CD4-positive, alpha-beta memory T cell (primary cell): ENCODE results near the gene GRAP. TPM values are rescaled to one million over a fixed set of nuclear protein-coding genes. Genes with fewer than 3 reads are reported as not detected.

Experiments
- CTCF ChIA-PET: fragments of 350-600 bp; sonication (Branson Sonifier 250); formaldehyde crosslinking; loops from one replicate; lab custom pipeline; 2021; ENCODE audit warnings: inconsistent platforms; ENCODE audit not compliant: partially characterized antibody; lab: Charles Lee
- POLR2A ChIA-PET: fragments of 350-600 bp; sonication (Branson Sonifier 250); formaldehyde crosslinking; loops from one replicate; lab custom pipeline; 2021; ENCODE audit not compliant: partially characterized antibody; lab: Charles Lee
- DNase-seq, 5 donors: peaks; one replicate each; pipeline versions ENCODE4 v3.0.0 to v3.0.0-alpha.2; 2020 to 2022; ENCODE audit warnings: mixed read lengths in 1 of 5
- H3K27ac ChIP-seq: one replicate; pipeline ENCODE4 v1.7.0; 2013; ENCODE audit warnings: low read depth, low read length
- H3K27me3 ChIP-seq: 2 replicates; pipeline ENCODE4 v1.7.0; 2013; ENCODE audit warnings: mild to moderate bottlenecking, low read length, moderate library complexity; ENCODE audit not compliant: insufficient read depth
- H3K36me3 ChIP-seq: 2 replicates; pipeline ENCODE4 v1.7.0; 2013; ENCODE audit warnings: mild to moderate bottlenecking, low read length, moderate library complexity; ENCODE audit not compliant: insufficient read depth
- H3K4me1 ChIP-seq: 2 replicates; pipeline ENCODE4 v1.7.0; 2013; ENCODE audit warnings: mild to moderate bottlenecking, low read length, moderate library complexity; ENCODE audit not compliant: insufficient read depth
- H3K4me3 ChIP-seq, 2 donors: one replicate each; pipeline ENCODE4 v1.7.0; 2013; ENCODE audit warnings: low read length in 2 of 2, mild to moderate bottlenecking in 1 of 2
- H3K9me3 ChIP-seq, 2 donors: one replicate each; pipeline ENCODE4 v1.7.0; 2013; ENCODE audit warnings: low read length in 2 of 2, control low read depth in 1 of 2; ENCODE audit not compliant: control insufficient read depth in 1 of 2
- H3K27ac Mint-ChIP-seq, 7 donors: one replicate each; pipeline ENCODE4 v1.8.0; 2020 to 2021; ENCODE audit warnings: mixed read lengths in 7 of 7, mild to moderate bottlenecking in 6 of 7, inconsistent platforms in 3 of 7, moderate library complexity in 3 of 7
- H3K27me3 Mint-ChIP-seq, 2 donors: one replicate each; pipeline ENCODE4 v1.8.0; 2020 to 2021; ENCODE audit warnings: mixed read lengths in 2 of 2
- H3K36me3 Mint-ChIP-seq, 2 donors: one replicate each; pipeline ENCODE4 v1.8.0; 2020 to 2021; ENCODE audit warnings: mixed read lengths in 2 of 2, inconsistent platforms in 1 of 2, mild to moderate bottlenecking in 1 of 2
- H3K4me1 Mint-ChIP-seq, 4 donors: one replicate each; pipeline ENCODE4 v1.8.0; 2020 to 2021; ENCODE audit warnings: mixed read lengths in 4 of 4, mild to moderate bottlenecking in 1 of 4
- H3K4me3 Mint-ChIP-seq, 8 donors: one replicate each; pipeline ENCODE4 v1.8.0; 2020 to 2021; ENCODE audit warnings: mixed read lengths in 8 of 8, mild to moderate bottlenecking in 7 of 8, moderate library complexity in 6 of 8, inconsistent platforms in 3 of 8
- H3K9me3 Mint-ChIP-seq, 8 donors: one replicate each; pipeline ENCODE4 v1.8.0; 2020 to 2021; ENCODE audit warnings: mixed read lengths in 8 of 8, mild to moderate bottlenecking in 5 of 8, inconsistent platforms in 3 of 8, moderate library complexity in 1 of 8
- intact Hi-C: fragments of 100-400 bp; cut with micrococcal nuclease; formaldehyde crosslinking; loops from one replicate; pipeline ENCODE4 v1.15.1; 2023
- polyA plus RNA-seq, 2 donors: library from polyadenylated mRNA; unstranded; fragments of 300-500 nt; fragmentation: Illumina TruSeq; gene quantifications; one replicate each; pipeline ENCODE4 v1.2.3, GENCODE V29; 2021
- total RNA-seq, 2 experiments: library from RNA; stranded (reverse); gene quantifications; one replicate each; pipeline ENCODE4 v1.2.3, GENCODE V29; 2021

Gene GRAP
- total and polyA plus RNA-seq, 4 experiments from 2014 or later = 61.6 to 75.8 (median 66.6) TPM

DNA sequence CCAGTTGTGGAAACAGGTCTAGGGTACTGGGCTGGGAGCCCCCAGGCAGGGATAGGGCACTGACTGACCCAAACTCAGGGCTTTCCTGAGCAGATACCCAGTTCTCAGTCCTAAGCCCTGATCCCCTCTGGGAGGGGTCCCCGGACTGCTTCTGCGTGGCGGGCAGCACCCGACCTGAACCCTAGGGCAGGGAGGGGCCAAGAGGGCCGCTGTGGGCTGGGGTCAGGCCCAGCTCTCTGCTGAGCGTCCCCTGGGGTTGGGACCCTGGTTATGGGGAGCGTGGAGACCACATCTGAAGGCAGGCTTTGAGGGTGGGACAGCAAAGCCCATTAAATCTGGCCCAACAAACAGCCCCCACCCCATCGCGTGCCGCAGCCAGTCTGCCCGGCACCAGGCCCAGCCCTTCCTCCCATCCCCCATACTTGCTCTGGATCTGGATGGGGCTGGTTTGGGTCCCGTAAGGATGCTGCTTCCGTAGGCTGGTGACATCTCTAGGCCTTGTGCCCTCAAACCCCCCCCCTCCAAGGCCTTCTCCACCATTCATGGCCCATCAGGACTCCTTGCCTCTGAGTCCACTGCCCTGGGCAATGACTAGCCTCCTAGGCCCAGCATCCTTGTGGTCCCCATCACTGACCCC, 41.5 kb downstream of the GRAP start:
- H3K4me1 ChIP-seq = peaks cover 35% of the 10 kb centered on the region
- Mint-ChIP-seq H3K27ac (peak overlapping the region; percentile 87 to 97 (median 91)), H3K36me3 (peaks cover 3 to 7% of the 10 kb centered on the region in 2 donors), H3K4me3 (peak overlapping the region; percentile 52 to 79 (median 74)), H3K27me3 (no peaks in the 10 kb centered on the region), H3K4me1 (peaks cover 15 to 40% (median 26%) of the 10 kb centered on the region in 4 donors), H3K9me3 (no peaks in the 10 kb centered on the region)
- H3K36me3 ChIP-seq = no peaks in the 10 kb centered on the region
- POLR2A ChIA-PET = interaction anchor here (0.6 to 1.9 kb wide), 12 partner anchors 9 to 82 kb away, joined by 3 to 12 read pairs (median 8); no protein-coding TSS in a partner anchor
- DNase-seq = peak in 1 of 5 donors; percentile 43
- CTCF ChIA-PET = interaction anchor here (5.4 kb wide), 1 partner anchor 44 kb away, joined by 35 read pairs; no protein-coding TSS in a partner anchor
- H3K27ac ChIP-seq = peak overlapping the region; percentile 77
- no peaks in the 10 kb centered on the region for H3K9me3 ChIP-seq
- no peaks in the 10 kb centered on the region for H3K27me3 ChIP-seq
- H3K4me3 ChIP-seq = peak overlapping the region in 1 of 2 donors; percentile 36
- intact Hi-C loops = loop anchor here (2.0 to 10.0 kb wide), 2 partner anchors 50 to 380 kb away; no protein-coding TSS in a partner anchor

- DNase-seq = peak; percentile 72 to 92 (median 81)
- Histone ChIP-seq H3K36me3 (no peaks in the 10 kb centered on the region), H3K27me3 (no peaks in the 10 kb centered on the region), H3K4me1 (peaks cover 35% of the 10 kb centered on the region), H3K4me3 (peak within 1 kb of the TSS; percentile 42 to 57), H3K9me3 (no peaks in the 10 kb centered on the region), H3K27ac (peak within 1 kb of the TSS; percentile 77)
- Mint-ChIP-seq H3K9me3 (no peaks in the 10 kb centered on the region), H3K4me3 (peak within 1 kb of the TSS; percentile 92 to 96 (median 94)), H3K36me3 (peaks cover 3 to 7% of the 10 kb centered on the region in 2 donors), H3K27me3 (no peaks in the 10 kb centered on the region), H3K4me1 (peaks cover 15 to 40% (median 27%) of the 10 kb centered on the region in 4 donors), H3K27ac (peak within 1 kb of the TSS; percentile 87 to 98 (median 96))
- ChIA-PET POLR2A (interaction anchor here (0.5 to 1.9 kb wide), 14 partner anchors 8 to 147 kb away, joined by 3 to 12 read pairs (median 7); partner anchors contain the start of gene PRPSAP2), CTCF (interaction anchor here (5.4 kb wide), 1 partner anchor 44 kb away, joined by 35 read pairs; no protein-coding TSS in a partner anchor)
- intact Hi-C loops = loop anchor here (1.0 to 10.0 kb wide), 3 partner anchors 50 to 380 kb away; partner anchors contain the start of gene PRPSAP2
Measured at GRCh38 chr17:19004421-19005136, 42.2 kb downstream of the GRAP start, which contains the start of gene FAM83G. Gene FAM83G (minus strand): TSS chr17:19004764. CDS start chr17:19004041, 723 bp downstream.

DNA sequence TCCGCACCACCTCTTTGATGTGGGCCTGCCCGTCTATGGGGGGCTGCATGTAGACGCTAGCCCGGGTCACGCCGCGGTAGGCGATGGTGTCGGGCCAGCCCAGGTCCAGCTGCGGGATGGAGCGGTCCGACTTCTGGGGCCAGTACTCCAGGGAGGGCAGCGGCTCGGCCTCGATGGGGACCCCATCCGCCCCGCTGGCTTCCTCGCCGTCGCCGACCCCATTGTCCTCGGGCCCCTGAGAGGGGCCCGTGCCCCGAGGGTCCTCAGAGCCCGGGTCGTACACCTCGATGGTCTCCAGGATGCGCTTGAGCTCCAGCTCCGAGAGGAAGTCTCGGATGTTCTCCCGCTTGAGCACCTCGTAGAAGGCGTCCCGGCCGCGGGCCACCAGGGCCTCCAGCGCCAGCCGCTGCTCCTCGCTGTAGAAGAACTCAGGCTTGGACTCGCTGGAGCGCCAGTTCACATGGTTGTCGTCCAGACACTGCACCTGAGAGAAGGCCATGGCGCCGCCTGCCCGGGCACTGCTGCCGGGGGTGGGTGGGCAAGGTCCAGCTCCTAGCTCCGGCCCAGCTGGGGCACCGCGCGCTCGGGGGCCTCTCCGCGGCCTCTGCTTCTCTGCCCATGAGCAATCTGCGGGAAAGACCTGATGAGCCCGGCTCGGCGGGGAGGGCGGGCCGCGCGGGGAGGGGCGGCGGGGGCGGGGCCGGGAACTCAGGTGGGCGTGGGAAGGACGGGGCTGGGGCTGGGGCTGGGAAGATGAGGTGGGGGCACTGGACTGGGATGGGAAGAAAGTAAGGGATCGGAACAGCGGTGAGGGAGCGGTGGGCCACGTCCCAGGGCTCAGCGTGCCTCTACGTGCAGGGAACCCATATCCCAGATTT, 43.0 kb downstream of the GRAP start:
- Mint-ChIP-seq H3K9me3 (no peaks in the 10 kb centered on the region), H3K27ac (peak overlapping the region; percentile 87 to 98 (median 96)), H3K4me3 (peak overlapping the region; percentile 92 to 96 (median 94)), H3K4me1 (peaks cover 15 to 40% (median 27%) of the 10 kb centered on the region in 4 donors), H3K27me3 (no peaks in the 10 kb centered on the region), H3K36me3 (peaks cover 3 to 7% of the 10 kb centered on the region in 2 donors)
- peak overlapping the region; percentile 77 for H3K27ac ChIP-seq
- ChIA-PET CTCF (interaction anchor here (5.4 kb wide), 1 partner anchor 43 kb away, joined by 35 read pairs; no protein-coding TSS in a partner anchor), POLR2A (interaction anchor here (0.9 to 1.9 kb wide), 15 partner anchors 8 to 146 kb away, joined by 3 to 12 read pairs (median 7); partner anchors contain the start of gene PRPSAP2)
- no peaks in the 10 kb centered on the region for H3K9me3 ChIP-seq
- H3K4me1 ChIP-seq = peaks cover 35% of the 10 kb centered on the region
- no peaks in the 10 kb centered on the region for H3K36me3 ChIP-seq
- H3K27me3 ChIP-seq = no peaks in the 10 kb centered on the region
- intact Hi-C loops = loop anchor here (1.0 to 10.0 kb wide), 3 partner anchors 49 to 379 kb away; partner anchors contain the start of gene PRPSAP2
- peak overlapping the region; percentile 42 to 57 for H3K4me3 ChIP-seq
- peak in 4 of 5 donors; percentile 21 to 50 (median 27) for DNase-seq

- peak overlapping the region; percentile 74 to 96 (median 80) for H3K4me3 Mint-ChIP-seq
- peak overlapping the region; percentile 41 to 89 (median 74) for H3K27ac Mint-ChIP-seq
- peak overlapping the region in 1 of 2 donors; percentile 57 for H3K4me3 ChIP-seq
- no peaks in the 10 kb centered on the region for H3K27me3 Mint-ChIP-seq
- ChIA-PET CTCF (interaction anchor here (5.4 kb wide), 1 partner anchor 42 kb away, joined by 35 read pairs; no protein-coding TSS in a partner anchor), POLR2A (interaction anchor here (1.1 to 1.4 kb wide), 4 partner anchors 9 to 21 kb away, joined by 3 to 4 read pairs (median 3); no protein-coding TSS in a partner anchor)
- H3K27me3 ChIP-seq = no peaks in the 10 kb centered on the region
- no peaks in the 10 kb centered on the region for H3K36me3 ChIP-seq
- H3K36me3 Mint-ChIP-seq = peaks cover 3 to 7% of the 10 kb centered on the region in 2 donors
- peaks cover 35% of the 10 kb centered on the region for H3K4me1 ChIP-seq
- no peak overlapping the region for H3K27ac ChIP-seq
- H3K9me3 ChIP-seq = no peaks in the 10 kb centered on the region
- DNase-seq = peak in 1 of 5 donors; percentile 16
- H3K4me1 Mint-ChIP-seq = peaks cover 15 to 40% (median 27%) of the 10 kb centered on the region in 4 donors
- intact Hi-C loops = loop anchor here (10.0 kb wide), 1 partner anchor 378 kb away; no protein-coding TSS in a partner anchor
- H3K9me3 Mint-ChIP-seq = no peaks in the 10 kb centered on the region
Measured at GRCh38 chr17:19002805-19003542, 43.8 kb downstream of the GRAP start.

- ChIA-PET POLR2A (interaction anchor here (1.1 to 1.4 kb wide), 3 partner anchors 8 to 20 kb away, joined by 3 to 4 read pairs (median 3); no protein-coding TSS in a partner anchor), CTCF (interaction anchor here (5.4 kb wide), 1 partner anchor 41 kb away, joined by 35 read pairs; no protein-coding TSS in a partner anchor)
- Mint-ChIP-seq H3K4me1 (peaks cover 15 to 40% (median 30%) of the 10 kb centered on the region in 4 donors), H3K4me3 (peak overlapping the region; percentile 13 to 96 (median 78)), H3K36me3 (peaks cover 6 to 10% of the 10 kb centered on the region in 2 donors), H3K27ac (peak overlapping the region in 5 of 7 donors; percentile 5 to 87 (median 60)), H3K27me3 (no peaks in the 10 kb centered on the region), H3K9me3 (no peaks in the 10 kb centered on the region)
- Histone ChIP-seq H3K9me3 (no peaks in the 10 kb centered on the region), H3K27ac (no peak overlapping the region), H3K27me3 (no peaks in the 10 kb centered on the region), H3K4me3 (no peak overlapping the region), H3K4me1 (peaks cover 35% of the 10 kb centered on the region), H3K36me3 (no peaks in the 10 kb centered on the region)
- DNase-seq = no peak
- intact Hi-C loops = loop anchor here (10.0 kb wide), 1 partner anchor 377 kb away; no protein-coding TSS in a partner anchor
Measured at GRCh38 chr17:19001907-19002590, 44.7 kb downstream of the GRAP start.
